Kidney (tissue), 14 donors: ENCODE results near the gene CELA2A. TPM values are rescaled to one million over a fixed set of nuclear protein-coding genes. Genes with fewer than 3 reads are reported as not detected.

Experiments used
- DNase-seq, 5 donors: peaks; one replicate each; pipeline ENCODE4 v3.0.0-alpha.2; 2013 to 2020
- FAIRE-seq: peaks from 2 replicates; lab custom pipeline; 2012; peaks lifted over from hg19 to GRCh38; lab: Jason Lieb, UNC
- H3K27ac ChIP-seq, 2 donors: one replicate each; pipeline ENCODE4 v1.7.0; 2013; ENCODE audit warnings: low read depth in 2 of 2, low read length in 2 of 2, inconsistent platforms in 1 of 2
- H3K27me3 ChIP-seq: one replicate; pipeline ENCODE4 v1.7.1; 2013; ENCODE audit warnings: low read length, inconsistent platforms; ENCODE audit not compliant: control insufficient read depth, insufficient read depth
- H3K36me3 ChIP-seq, 3 donors: one replicate each; pipeline versions ENCODE4 v1.7.0 to v1.7.1; 2013; ENCODE audit warnings: low read length in 3 of 3, control low read depth in 1 of 3, inconsistent platforms in 1 of 3; ENCODE audit not compliant: insufficient read depth in 3 of 3, control insufficient read depth in 2 of 3
- H3K4me1 ChIP-seq, 3 donors: one replicate each; pipeline versions ENCODE4 v1.7.0 to v1.7.1; 2013; ENCODE audit warnings: low read length in 3 of 3, inconsistent platforms in 1 of 3, low read depth in 1 of 3; ENCODE audit not compliant: control insufficient read depth in 2 of 3, insufficient read depth in 2 of 3
- H3K4me3 ChIP-seq, 3 donors: one replicate each; pipeline versions ENCODE4 v1.7.0 to v1.8.1; 2013; ENCODE audit warnings: low read length in 3 of 3, control low read depth in 1 of 3, inconsistent platforms in 1 of 3
- H3K9ac ChIP-seq, 3 donors: one replicate each; pipeline versions ENCODE4 v1.7.0 to v1.7.1; 2013; ENCODE audit warnings: low read length in 3 of 3, control low read depth in 1 of 3, inconsistent platforms in 1 of 3
- H3K9me3 ChIP-seq, 3 donors: one replicate each; pipeline versions ENCODE4 v1.7.0 to v1.7.1; 2013; ENCODE audit warnings: low read length in 3 of 3, control low read depth in 1 of 3, inconsistent platforms in 1 of 3; ENCODE audit not compliant: control insufficient read depth in 2 of 3, insufficient read depth in 1 of 3
- CTCF ChIP-seq: IDR thresholded peaks from 3 replicates; pipeline ENCODE4 v1.5.1; 2012; ENCODE audit warnings: mild to moderate bottlenecking, moderate library complexity, borderline replicate concordance; ENCODE audit not compliant: insufficient read depth; ENCODE audit errors: extremely low read depth
- intact Hi-C: fragments of 100-400 bp; cut with DNase I; formaldehyde crosslinking; loops from one replicate; pipeline ENCODE4 v1.11.1; 2022
- polyA plus RNA-seq: library from polyadenylated mRNA; stranded (reverse); fragments of 350-450 nt; fragmentation: Illumina TruSeq; extraction: RNeasy Lipid Tissue Mini Kit (QIAGEN cat#74804); gene quantifications from one replicate; pipeline ENCODE4 v1.2.3, GENCODE V29; 2014; ENCODE audit warnings: low read depth, low replicate concordance; ENCODE audit not compliant: insufficient read depth
- total RNA-seq: library from RNA; stranded (reverse); fragmentation: NEBNext Ultra II Directional; extraction: Animal tissue kit (Norgen Biotek cat#: 25700); gene quantifications from one replicate; pipeline ENCODE4 v1.2.1, GENCODE V29; 2021
- donor health status: control.
- donor health status: control.
- donor health status: control.
- donor health status: control.
- donor health status: control.
- donor health status: DM: yes; HTN: yes; CAD: no.
- donor health status: Normal renal cell carcinoma (clear cell type).

Gene CELA2A
- total and polyA plus RNA-seq, 2 donors from 2014 or later: not detected

DNA sequence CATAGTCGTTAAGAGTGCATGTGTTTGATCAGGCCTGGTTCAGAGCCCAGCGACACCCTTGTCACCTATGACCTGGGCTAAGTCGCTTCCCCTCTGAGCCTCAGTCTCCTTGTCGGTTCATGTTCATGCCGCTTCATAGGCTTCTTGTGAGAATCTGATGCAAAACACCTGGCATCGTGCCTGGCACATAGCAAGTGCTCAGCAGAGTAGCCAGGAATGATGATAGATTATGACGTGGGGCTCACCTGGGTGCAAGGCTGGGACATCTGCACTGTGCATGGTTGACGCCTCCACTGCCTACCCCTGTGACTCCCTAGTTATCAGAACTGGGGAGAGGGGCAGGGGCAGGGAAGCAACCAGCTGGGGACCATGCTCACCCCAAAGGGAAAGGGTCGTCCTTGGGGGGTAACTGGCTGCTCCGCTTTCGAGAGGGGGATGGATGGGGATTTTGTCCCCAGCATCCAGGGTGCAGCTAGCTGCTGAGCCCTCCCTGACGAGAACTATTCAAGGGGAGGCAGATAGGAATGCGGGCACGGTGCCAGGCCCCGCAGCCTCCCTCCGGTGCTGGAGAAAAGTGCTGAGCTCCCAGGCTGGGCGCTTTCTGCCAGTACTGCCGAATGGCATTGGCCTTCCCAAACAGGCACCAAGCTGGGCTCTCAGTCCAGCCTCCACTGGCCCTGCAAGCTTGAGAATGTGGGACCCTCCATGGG lies 37.6 kb upstream of the CELA2A start:
- FAIRE-seq (no peak), DNase-seq (peak in 2 of 5 donors; percentile 18 to 38)
- TF ChIP-seq CTCF: no peak
- Histone ChIP-seq H3K9me3 (no peaks in the 10 kb centered on the region), H3K27ac (no peak overlapping the region), H3K9ac (no peak overlapping the region), H3K27me3 (no peaks in the 10 kb centered on the region), H3K4me1 (peaks cover 0 to 12% (median 0%) of the 10 kb centered on the region in 3 donors), H3K36me3 (no peaks in the 10 kb centered on the region), H3K4me3 (no peak overlapping the region)
- intact Hi-C loops: no loop called here

DNA sequence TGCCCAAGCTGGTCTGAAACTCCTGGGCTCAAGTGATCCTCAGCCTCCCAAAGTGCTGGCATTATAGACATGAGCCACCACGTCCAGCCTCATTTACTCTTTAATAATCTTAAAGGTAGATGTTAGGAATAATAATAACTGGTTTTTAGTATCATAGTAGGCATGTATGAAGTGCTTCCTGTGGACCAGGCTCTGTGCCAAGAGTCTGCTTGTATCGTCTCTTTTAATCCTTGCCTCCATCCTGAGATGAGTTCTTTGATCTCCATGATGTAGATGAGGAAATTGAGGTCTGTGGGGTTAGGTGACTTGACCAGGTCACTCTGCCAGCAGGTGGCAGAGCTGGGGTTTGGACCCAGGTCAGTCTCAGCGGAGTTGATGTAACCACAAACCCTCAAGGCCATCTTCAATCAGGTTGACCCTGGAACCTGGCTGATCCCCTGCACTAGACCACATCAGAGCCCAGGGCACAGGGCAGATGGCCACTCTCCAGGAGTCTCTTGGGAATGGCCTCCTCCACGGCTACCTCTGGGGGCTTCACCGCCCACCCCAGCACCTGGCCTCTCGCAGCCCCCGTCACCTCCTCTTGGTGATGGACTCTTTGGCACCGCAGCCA lies 35.6 kb upstream of the CELA2A start:
- DNase-seq: no peak
- TF ChIP-seq CTCF: no peak
- H3K4me1 ChIP-seq: peaks cover 0 to 9% (median 0%) of the 10 kb centered on the region in 3 donors

GRCh38 chr1:15422871-15423270 lies 33.7 kb upstream of the CELA2A start:
- no peak for FAIRE-seq
- H3K27ac ChIP-seq: no peak overlapping the region
- H3K27me3 ChIP-seq: no peaks in the 10 kb centered on the region
- H3K4me1 ChIP-seq: peaks cover 0 to 8% (median 0%) of the 10 kb centered on the region in 3 donors
- intact Hi-C loops: loop anchor here (10.0 kb wide), 1 partner anchor 298 kb away; no protein-coding TSS in a partner anchor
- H3K9ac ChIP-seq: no peak overlapping the region
- H3K4me3 ChIP-seq: no peak overlapping the region
- no peak for DNase-seq
- TF ChIP-seq CTCF: no peak
- peaks cover 0 to 4% (median 0%) of the 10 kb centered on the region in 3 donors for H3K36me3 ChIP-seq
- no peaks in the 10 kb centered on the region for H3K9me3 ChIP-seq

More for the DNA sequence above, 35.6 kb upstream of the CELA2A start:
- Histone ChIP-seq H3K9ac (no peak overlapping the region), H3K9me3 (no peaks in the 10 kb centered on the region), H3K36me3 (no peaks in the 10 kb centered on the region), H3K4me3 (no peak overlapping the region), H3K27ac (no peak overlapping the region), H3K27me3 (no peaks in the 10 kb centered on the region)
- FAIRE-seq: no peak
- intact Hi-C loops: loop anchor here (10.0 kb wide), 1 partner anchor 296 kb away; no protein-coding TSS in a partner anchor
